NOMO-1 treated with DMSO at 0.1 percent for 48 hours (cell line): Measurements from ENCODE around the gene CACNA2D3.

Experiments
- DNase-seq: peaks from one replicate; lab custom pipeline; 2025; ENCODE audit not compliant: unreplicated experiment; lab: John Stamatoyannopoulos, UW

CACNA2D3 gene

GRCh38 chr3:54772746-54773145 is 650.4 kb downstream of the CACNA2D3 start:
- no peak for DNase-seq

- no peak for DNase-seq
Measured at GRCh38 chr3:54773271-54773670, 650.9 kb downstream of the CACNA2D3 start.

DNA sequence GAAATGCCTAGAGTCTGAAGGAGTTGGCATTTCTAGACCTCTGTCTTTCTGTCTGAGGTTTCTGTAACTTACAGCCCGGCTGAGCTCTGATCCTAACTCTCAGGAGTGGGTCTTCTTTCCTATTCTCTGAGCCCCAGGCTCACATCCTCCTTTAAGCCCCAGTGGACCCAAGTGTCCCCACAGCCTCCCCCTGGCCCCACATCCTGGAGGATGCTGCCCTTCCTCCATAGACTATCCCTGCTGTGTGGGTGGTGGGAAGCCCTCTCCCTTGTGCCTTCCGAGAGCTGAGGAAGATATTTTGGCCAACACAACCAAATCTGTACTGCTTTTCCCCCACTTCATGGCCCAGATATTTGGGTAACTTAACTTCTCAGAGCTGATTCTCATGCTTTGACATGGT is 654.2 kb downstream of the CACNA2D3 start:
- no peak for DNase-seq

DNA sequence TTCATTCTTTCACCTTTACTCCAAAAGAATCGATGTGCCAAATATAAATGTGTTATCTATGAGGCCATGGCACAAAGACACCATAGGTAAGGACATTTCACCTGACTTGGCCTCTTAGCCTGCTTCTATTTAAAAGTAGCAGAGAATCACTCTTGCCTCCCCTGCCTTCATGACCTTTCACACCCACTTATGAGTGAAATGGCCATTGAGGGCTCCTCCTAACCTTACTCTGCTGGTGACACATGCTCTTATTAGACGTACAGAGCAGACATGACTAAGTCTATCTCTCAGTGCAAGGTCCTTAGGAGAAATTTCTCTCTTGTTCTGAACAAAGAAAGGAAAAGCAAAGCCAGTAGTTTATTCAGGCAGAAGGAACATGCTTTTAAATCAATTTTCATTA is 654.8 kb downstream of the CACNA2D3 start:
- DNase-seq = no peak

DNA sequence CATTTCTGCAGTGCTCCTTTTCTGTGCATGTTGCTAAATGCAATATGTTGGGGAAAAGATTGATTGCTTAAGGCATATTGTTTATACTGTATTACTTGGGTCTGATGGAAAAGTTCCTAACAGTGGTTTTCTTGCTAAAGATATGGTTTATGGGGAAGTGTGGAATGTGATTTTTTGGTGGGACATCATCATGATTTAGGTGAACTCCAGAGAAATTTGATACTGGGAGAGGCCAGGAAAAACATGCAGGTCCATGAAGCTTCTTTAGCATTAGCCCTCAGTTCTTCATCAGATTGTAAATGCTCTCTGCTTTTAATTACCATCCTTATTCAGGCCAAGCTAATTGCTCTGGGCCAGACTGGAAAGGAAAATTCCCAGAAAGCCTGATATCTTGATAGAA is 658.0 kb downstream of the CACNA2D3 start:
- no peak for DNase-seq

GRCh38 chr3:54781728-54782127 is 659.4 kb downstream of the CACNA2D3 start:
- DNase-seq = no peak

- no peak for DNase-seq
Measured at GRCh38 chr3:54783611-54784010, 661.3 kb downstream of the CACNA2D3 start.

GRCh38 chr3:54784021-54784420 is 661.7 kb downstream of the CACNA2D3 start:
- no peak for DNase-seq

DNA sequence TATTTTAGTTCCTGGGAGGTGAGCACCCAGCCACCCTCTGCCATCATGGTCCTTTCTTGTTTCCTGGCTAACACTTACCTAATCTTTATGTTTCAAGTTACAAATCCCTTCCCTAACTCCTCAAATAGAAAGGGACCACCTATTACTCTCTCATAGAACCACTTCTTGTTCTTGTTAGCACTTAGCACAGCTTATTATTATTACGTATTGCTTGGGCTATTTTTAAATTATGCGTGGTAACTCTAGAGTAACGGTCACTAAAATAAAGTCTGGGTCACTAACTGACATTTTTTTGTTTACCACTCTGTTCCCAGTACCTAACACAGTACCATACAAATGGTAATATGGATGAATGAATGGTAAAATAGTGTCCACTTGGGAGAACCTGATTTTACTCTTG is 663.6 kb downstream of the CACNA2D3 start:
- no peak for DNase-seq

- no peak for DNase-seq
Measured at GRCh38 chr3:54790051-54790450, 667.7 kb downstream of the CACNA2D3 start.

- DNase-seq = no peak
Measured at GRCh38 chr3:54791501-54792156, 669.3 kb downstream of the CACNA2D3 start.

GRCh38 chr3:54792584-54792983 is 670.2 kb downstream of the CACNA2D3 start:
- DNase-seq = no peak

DNA sequence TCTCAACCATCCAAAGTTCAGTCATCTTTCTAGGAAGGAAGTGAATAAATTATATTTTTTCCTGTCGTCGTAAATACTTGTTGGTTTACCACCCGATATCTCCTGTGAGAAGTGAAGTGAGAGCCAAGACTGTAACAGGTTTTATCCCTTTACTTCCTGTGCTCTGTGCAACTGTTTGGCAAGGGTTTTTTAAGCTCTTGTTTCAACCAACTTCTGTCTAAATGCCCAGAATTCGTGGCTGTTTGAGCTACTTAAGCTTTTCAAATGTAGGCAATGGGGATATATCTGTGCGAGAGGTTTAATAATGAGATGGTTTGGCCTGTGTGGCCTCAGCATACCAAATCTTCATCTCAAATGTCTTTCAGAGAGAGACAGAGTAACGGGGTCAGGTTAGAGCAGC is 670.8 kb downstream of the CACNA2D3 start:
- no peak for DNase-seq

DNA sequence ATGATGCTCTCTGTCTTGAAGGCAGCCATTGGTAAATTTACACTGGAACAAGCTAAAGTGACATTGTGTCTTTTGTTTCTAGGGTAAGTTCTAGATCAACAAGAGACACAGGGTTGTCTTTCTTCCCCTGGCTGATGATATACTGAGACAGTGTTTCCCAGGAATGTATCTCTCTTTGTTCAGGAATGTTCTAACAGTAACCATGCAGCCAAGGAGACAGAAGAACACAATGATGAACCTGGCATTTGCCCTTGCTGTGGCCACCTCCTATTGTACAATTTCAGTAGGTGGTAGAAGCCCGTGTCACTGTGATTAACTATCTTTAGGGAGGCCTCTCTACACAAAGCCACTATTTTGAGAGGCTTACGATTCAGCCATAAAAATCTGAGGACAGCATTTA is 674.8 kb downstream of the CACNA2D3 start:
- DNase-seq = no peak

DNA sequence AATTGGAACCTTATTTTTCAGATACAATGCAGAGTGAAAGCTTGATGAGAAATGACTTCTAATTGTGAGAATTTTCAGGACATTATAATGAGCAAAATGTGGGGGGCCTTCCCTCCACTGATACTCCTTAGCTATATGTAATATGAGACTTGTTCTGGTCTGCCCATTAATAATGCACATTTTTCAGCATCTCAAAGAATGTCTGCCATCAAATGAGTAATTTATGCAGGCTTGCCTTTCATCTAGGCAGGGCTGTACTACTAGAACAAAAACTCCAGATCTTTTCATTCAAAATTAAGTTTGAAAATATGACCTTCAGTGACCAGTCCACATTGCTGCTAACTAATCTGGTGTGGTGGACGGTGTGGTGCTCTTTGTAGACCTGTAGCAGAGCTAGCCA is 678.1 kb downstream of the CACNA2D3 start:
- no peak for DNase-seq

DNA sequence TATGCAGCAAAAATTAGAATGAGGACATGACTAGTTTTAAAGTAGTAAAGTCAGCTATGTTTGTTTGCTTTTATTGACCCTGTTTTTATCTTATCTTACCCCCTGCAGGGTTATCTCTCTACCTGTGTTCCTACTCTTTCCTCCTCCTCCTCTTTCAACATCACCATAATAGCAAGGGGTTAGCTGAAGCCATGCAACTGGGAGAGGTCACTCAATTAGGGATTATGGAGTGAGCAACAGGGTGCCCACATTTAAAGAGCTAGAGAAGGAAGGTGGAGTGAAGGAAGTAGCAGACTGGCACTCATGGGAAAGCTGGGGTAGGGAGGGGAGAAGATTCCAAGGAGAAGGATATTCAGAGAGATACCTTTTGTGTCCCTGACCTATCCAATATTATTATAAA is 679.6 kb downstream of the CACNA2D3 start:
- DNase-seq = no peak

DNA sequence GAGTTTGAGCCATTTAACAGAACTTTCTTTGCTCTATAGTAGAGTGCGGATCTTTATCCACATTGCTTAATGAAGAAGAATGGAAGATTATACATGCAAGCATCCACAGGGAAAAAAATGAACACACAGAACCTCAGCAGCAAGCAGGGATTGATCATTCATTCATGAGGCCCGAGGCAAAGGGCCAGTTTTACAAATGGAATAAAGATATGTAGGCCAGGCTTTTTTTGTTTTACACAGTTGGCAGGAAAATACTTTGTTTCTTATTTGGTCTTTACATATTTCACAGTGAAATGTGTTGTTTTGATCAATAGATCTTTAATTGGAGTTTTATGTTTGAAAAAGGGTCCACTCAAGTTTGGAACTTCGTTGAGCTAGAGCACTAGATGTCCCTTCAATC is 688.0 kb downstream of the CACNA2D3 start:
- DNase-seq = no peak

DNA sequence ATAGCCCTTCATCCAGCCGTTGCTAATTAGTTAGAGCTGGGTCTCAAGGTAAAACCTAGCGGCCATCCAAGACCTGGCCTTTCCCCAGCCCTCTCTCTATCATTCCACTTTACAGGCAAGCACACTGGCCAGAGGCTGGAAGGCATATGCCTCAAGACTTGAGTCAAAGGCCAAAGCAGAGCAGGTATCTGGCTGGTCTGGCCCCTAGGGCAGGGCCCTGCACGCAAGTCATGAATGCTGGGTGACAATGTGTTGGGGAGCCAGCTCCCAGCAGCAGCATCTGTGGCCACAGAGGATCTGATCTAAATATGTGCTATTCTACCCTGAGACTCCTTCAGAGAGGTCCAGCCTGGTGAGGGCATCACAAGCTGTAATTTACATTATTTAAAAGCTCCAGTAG is 691.9 kb downstream of the CACNA2D3 start:
- DNase-seq = no peak

DNA sequence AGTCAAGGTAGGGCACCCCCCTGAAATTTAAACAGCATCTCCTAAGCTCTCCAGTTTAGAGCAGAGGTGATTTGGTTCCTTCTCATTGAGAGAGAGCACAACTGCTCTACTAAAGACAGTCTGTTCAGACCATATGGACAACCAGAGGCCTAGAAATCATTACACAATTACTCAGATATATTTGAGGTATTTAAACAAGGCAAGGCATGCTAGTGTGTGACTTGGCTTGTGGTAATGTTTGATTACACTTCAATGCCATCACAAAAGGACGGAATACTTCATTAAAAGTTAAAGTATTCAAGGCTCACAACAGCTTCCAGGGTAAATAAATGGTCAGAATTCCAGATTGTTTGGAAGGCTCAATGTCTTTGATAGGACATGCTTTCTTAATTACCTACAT is 695.3 kb downstream of the CACNA2D3 start:
- no peak for DNase-seq

- DNase-seq = no peak
Measured at GRCh38 chr3:54818486-54818885, 696.1 kb downstream of the CACNA2D3 start.

DNA sequence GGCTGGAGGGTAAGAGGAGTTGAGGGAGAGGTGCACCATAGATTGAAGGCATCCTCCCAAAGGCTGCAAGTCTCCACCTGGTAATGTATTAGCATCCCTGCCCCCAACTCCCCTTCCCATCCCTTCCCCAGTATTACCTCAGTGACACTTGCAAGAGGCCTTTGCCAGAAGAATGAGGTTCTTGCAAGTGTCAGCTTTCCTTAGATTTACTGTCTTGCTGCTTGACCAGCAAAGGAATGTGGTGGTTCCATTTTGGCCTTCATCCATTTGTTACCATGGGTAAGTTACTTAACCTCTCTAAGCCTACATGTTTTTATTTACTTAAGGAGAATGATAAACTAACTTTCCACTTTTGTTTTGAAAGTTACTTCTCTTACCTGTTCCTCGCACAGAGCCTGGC is 696.6 kb downstream of the CACNA2D3 start:
- no peak for DNase-seq

- DNase-seq = no peak
Measured at GRCh38 chr3:54819946-54820345, 697.6 kb downstream of the CACNA2D3 start.

- no peak for DNase-seq
Measured at GRCh38 chr3:54822206-54822605, 699.9 kb downstream of the CACNA2D3 start.
